Caco-2 (cell line): ENCODE results near the gene BDKRB2. TPM values are rescaled to one million over a fixed set of nuclear protein-coding genes. Genes with fewer than 3 reads are reported as not detected.
A peak's percentile ranks its signal among the peaks of the same experiment; 100 is the strongest.

Experiments
- BruUV-seq: library from RNA; stranded (reverse); fragments of 400-500 nt; replicated peaks from 2 replicates; lab custom pipeline; 2021; lab: Mats Ljungman, UMichigan
- CTCF ChIA-PET: fragments of 300-600 bp; sonication (Branson Sonifier 250); formaldehyde crosslinking; loops from one replicate; lab custom pipeline; 2022; ENCODE audit warnings: antibody characterized with exemption; lab: Charles Lee
- POLR2A ChIA-PET: fragments of 300-600 bp; sonication (Branson Sonifier 250); formaldehyde crosslinking; loops from one replicate; lab custom pipeline; 2022; ENCODE audit warnings: antibody characterized with exemption; lab: Charles Lee
- DNase-seq, 2 experiments: peaks; one replicate each; pipeline versions ENCODE4 v3.0.0 to v3.0.0-alpha.2; 2020 to 2022
- H3K27me3 ChIP-seq: replicated peaks from 2 replicates; pipeline ENCODE4 v1.6.0; 2011; ENCODE audit warnings: low read length; ENCODE audit not compliant: control insufficient read depth, insufficient read depth
- H3K36me3 ChIP-seq: 2 replicates; pipeline ENCODE4 v1.5.1; 2011; ENCODE audit warnings: low read length; ENCODE audit not compliant: control insufficient read depth, insufficient read depth
- H3K4me1 ChIP-seq: fragments of 250-450 bp; sonication (Bioruptor Pico); 2 replicates; pipeline ENCODE4 v1.5.1; 2020; ENCODE audit warnings: mild to moderate bottlenecking
- H3K4me3 ChIP-seq: 2 replicates; pipeline ENCODE4 v1.5.1; 2011; ENCODE audit warnings: low read depth, mild to moderate bottlenecking, control low read depth, low read length
- H3K9me3 ChIP-seq: fragments of 250-450 bp; sonication (Bioruptor Pico); 2 replicates; pipeline ENCODE4 v1.5.1; 2020; ENCODE audit warnings: mild to moderate bottlenecking, moderate library complexity
- H3K27ac Mint-ChIP-seq: one replicate; pipeline ENCODE4 v1.8.0; 2022; ENCODE audit warnings: mixed read lengths; ENCODE audit not compliant: unreplicated experiment
- H3K27me3 Mint-ChIP-seq: one replicate; pipeline ENCODE4 v1.8.0; 2022; ENCODE audit warnings: mixed read lengths; ENCODE audit not compliant: insufficient read depth, unreplicated experiment
- H3K36me3 Mint-ChIP-seq: one replicate; pipeline ENCODE4 v1.8.0; 2022; ENCODE audit warnings: mild to moderate bottlenecking, mixed read lengths; ENCODE audit not compliant: insufficient read depth, unreplicated experiment
- H3K4me1 Mint-ChIP-seq: one replicate; pipeline ENCODE4 v1.8.0; 2022; ENCODE audit warnings: low read depth, mixed read lengths; ENCODE audit not compliant: unreplicated experiment
- H3K4me3 Mint-ChIP-seq: one replicate; pipeline ENCODE4 v1.8.0; 2022; ENCODE audit warnings: mild to moderate bottlenecking, moderate library complexity, mixed read lengths; ENCODE audit not compliant: unreplicated experiment
- H3K9me3 Mint-ChIP-seq: one replicate; pipeline ENCODE4 v1.8.0; 2022; ENCODE audit warnings: mixed read lengths; ENCODE audit not compliant: unreplicated experiment
- intact Hi-C: fragments of 100-400 bp; cut with micrococcal nuclease; formaldehyde crosslinking; loops from one replicate; pipeline ENCODE4 v1.10.0; 2022; ENCODE audit not compliant: unreplicated experiment
- total RNA-seq: library from RNA; stranded (reverse); gene quantifications from 2 replicates; pipeline ENCODE4 v1.2.3, GENCODE V29; 2022
- TF ChIP-seq, protein P1 (sequence below), 2 experiments: fragments of 200-600 bp in 1 of 2; IDR thresholded peaks; 1 replicate in 1 of 2; 2 replicates in 1 of 2; pipeline versions ENCODE4 v1.5.1 to v1.8.0; 2011 to 2022; ENCODE audit warnings: antibody characterized with exemption in 1 of 2, control low read depth in 1 of 2, inconsistent platforms in 1 of 2, low read depth in 1 of 2, low read length in 1 of 2, mild to moderate bottlenecking in 1 of 2, moderate library complexity in 1 of 2; ENCODE audit not compliant: insufficient read depth in 1 of 2, severe bottlenecking in 1 of 2, unreplicated experiment in 1 of 2

Gene BDKRB2
- total RNA-seq, 1 experiment from 2014 or later, result 2.0 TPM

DNA sequence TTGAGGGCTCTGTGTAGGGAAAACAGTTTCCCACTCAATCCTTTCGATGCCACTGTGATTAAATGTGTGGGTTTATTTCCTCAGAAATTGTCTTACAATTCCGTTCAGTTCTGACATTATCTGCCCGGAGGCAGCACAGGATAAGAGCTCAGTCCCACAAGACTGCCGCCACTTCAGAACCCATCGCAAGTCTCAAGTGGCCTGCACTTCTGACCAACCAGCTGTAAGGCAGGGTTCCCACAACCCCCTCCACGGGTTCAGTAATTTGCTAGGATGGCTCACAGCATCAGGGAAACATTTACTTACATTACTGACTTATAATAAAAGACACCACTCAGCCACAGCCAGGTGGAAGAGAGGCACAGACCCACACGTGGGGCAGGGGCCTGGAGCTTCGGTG lies 17.2 kb downstream of the BDKRB2 start:
- peaks cover 5% of the 10 kb centered on the region for H3K4me1 Mint-ChIP-seq
- BruUV-seq, result no TSS peak

DNA sequence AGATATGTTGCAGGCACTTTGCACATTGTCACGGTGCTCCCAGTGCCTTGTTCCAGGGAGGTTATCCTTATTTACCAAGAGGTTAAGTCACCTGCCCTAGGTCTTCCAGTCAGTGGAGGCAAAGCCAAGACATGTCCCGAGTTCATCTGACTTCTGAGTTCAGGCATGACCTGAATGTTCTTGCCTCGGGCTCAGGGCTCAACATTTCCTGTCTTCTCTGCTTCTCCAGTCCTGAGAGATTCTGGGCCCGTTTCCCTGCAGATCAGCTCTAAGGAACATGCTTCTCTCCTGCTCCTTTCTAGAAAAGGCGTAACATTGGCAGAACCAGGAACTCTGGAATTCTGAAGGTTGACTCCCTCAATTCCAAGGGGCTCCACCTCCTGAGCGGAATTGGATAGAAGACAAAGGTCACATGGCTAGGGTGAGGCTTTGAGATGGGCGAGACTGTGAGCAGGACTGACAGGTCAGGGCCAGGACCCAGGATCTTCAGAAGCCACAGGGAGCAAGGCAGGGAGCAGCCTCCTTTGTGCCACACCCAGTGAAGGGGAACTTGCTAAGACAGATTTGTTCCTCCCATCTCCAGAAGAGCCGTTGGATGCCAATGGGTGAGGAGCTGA lies 19.9 kb downstream of the BDKRB2 start:
- CTCF ChIA-PET, result no interaction called here
- Mint-ChIP-seq H3K36me3 (no peaks in the 10 kb centered on the region), H3K9me3 (no peaks in the 10 kb centered on the region), H3K4me1 (peaks cover 5% of the 10 kb centered on the region), H3K27ac (no peak overlapping the region), H3K27me3 (no peaks in the 10 kb centered on the region), H3K4me3 (no peak overlapping the region)
- peaks cover 16% of the 10 kb centered on the region for H3K4me1 ChIP-seq
- H3K36me3 ChIP-seq, result no peaks in the 10 kb centered on the region
- no peaks in the 10 kb centered on the region for H3K27me3 ChIP-seq
- no peak for DNase-seq
- POLR2A ChIA-PET, result no interaction called here
- intact Hi-C loops, result loop anchor here (5.0 kb wide), 1 partner anchor 43 kb away; no protein-coding TSS in a partner anchor
- H3K4me3 ChIP-seq, result no peak overlapping the region
- BruUV-seq, result no TSS peak
- H3K9me3 ChIP-seq, result no peaks in the 10 kb centered on the region
- TF ChIP-seq, protein P1, sequence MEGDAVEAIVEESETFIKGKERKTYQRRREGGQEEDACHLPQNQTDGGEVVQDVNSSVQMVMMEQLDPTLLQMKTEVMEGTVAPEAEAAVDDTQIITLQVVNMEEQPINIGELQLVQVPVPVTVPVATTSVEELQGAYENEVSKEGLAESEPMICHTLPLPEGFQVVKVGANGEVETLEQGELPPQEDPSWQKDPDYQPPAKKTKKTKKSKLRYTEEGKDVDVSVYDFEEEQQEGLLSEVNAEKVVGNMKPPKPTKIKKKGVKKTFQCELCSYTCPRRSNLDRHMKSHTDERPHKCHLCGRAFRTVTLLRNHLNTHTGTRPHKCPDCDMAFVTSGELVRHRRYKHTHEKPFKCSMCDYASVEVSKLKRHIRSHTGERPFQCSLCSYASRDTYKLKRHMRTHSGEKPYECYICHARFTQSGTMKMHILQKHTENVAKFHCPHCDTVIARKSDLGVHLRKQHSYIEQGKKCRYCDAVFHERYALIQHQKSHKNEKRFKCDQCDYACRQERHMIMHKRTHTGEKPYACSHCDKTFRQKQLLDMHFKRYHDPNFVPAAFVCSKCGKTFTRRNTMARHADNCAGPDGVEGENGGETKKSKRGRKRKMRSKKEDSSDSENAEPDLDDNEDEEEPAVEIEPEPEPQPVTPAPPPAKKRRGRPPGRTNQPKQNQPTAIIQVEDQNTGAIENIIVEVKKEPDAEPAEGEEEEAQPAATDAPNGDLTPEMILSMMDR (IDR thresholded peaks at IDR 0.05; ENCODE audit: insufficient read depth in 1 of 2, low read depth in 1 of 2, low read length in 1 of 2, severe bottlenecking in 1 of 2, unreplicated experiment in 1 of 2), result no peak

More for the DNA sequence above, 17.2 kb downstream of the BDKRB2 start:
- Histone ChIP-seq H3K4me1 (peaks cover 16% of the 10 kb centered on the region), H3K27me3 (no peaks in the 10 kb centered on the region), H3K4me3 (no peak overlapping the region), H3K9me3 (no peaks in the 10 kb centered on the region), H3K36me3 (no peaks in the 10 kb centered on the region)
- DNase-seq, result no peak
- ChIA-PET CTCF (no interaction called here), POLR2A (no interaction called here)
- H3K36me3 Mint-ChIP-seq, result no peaks in the 10 kb centered on the region
- no peak overlapping the region for H3K4me3 Mint-ChIP-seq
- H3K9me3 Mint-ChIP-seq, result no peaks in the 10 kb centered on the region
- intact Hi-C loops, result no loop called here
- no peaks in the 10 kb centered on the region for H3K27me3 Mint-ChIP-seq
- TF ChIP-seq, protein P1 (IDR thresholded peaks at IDR 0.05; ENCODE audit: insufficient read depth in 1 of 2, low read depth in 1 of 2, low read length in 1 of 2, severe bottlenecking in 1 of 2, unreplicated experiment in 1 of 2), result no peak
- no peak overlapping the region for H3K27ac Mint-ChIP-seq

DNA sequence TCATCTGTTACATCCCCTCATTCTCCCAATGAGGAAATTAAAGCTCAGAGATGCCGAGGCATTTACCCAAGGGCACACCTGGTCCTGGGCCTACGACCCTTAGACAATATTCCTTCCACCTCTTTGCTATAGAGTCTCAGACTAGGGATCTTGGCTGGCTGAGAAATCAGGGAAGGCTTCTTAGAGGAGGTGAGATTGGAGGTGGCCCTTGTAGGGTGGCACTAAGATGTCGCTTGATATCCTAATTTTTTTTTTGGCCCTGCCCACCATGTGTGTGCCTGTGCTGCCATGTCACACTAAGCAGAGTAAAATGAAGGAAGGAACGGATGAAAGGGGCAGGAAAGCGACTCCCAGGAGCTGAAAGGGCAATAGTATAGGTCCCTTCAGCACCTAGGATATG lies 20.6 kb downstream of the BDKRB2 start:
- Mint-ChIP-seq H3K4me1 (peaks cover 5% of the 10 kb centered on the region), H3K4me3 (no peak overlapping the region), H3K27me3 (no peaks in the 10 kb centered on the region), H3K9me3 (no peaks in the 10 kb centered on the region), H3K27ac (peak overlapping the region; percentile 48), H3K36me3 (no peaks in the 10 kb centered on the region)
- Histone ChIP-seq H3K9me3 (no peaks in the 10 kb centered on the region), H3K4me1 (peaks cover 16% of the 10 kb centered on the region), H3K36me3 (no peaks in the 10 kb centered on the region), H3K4me3 (no peak overlapping the region), H3K27me3 (no peaks in the 10 kb centered on the region)
- intact Hi-C loops, result loop anchor here (5.0 kb wide), 1 partner anchor 42 kb away; no protein-coding TSS in a partner anchor
- no peak for DNase-seq
- BruUV-seq, result no TSS peak
- TF ChIP-seq, protein P1 (IDR thresholded peaks at IDR 0.05; ENCODE audit: insufficient read depth in 1 of 2, low read depth in 1 of 2, low read length in 1 of 2, severe bottlenecking in 1 of 2, unreplicated experiment in 1 of 2), result no peak
- CTCF ChIA-PET, result interaction anchor here (1.5 kb wide), 1 partner anchor 124 kb away, joined by 8 read pairs; no protein-coding TSS in a partner anchor
- POLR2A ChIA-PET, result no interaction called here
